Endodermal cell (in vitro differentiated cells): ENCODE data around the gene ZFYVE28. TPM values are rescaled to one million over a fixed set of nuclear protein-coding genes. Genes with fewer than 3 reads are reported as not detected.
A peak's percentile ranks its signal among the peaks of the same experiment; 100 is the strongest.

Experiments used
- DNase-seq: peaks from one replicate; pipeline ENCODE4 v3.0.0-alpha.2; 2017
- H3K27ac ChIP-seq: 2 replicates; pipeline ENCODE4 v1.5.1; 2013; ENCODE audit warnings: mild to moderate bottlenecking, low read depth, low read length, moderate library complexity
- H3K27me3 ChIP-seq: 2 replicates; pipeline ENCODE4 v1.6.1; 2013; ENCODE audit warnings: mild to moderate bottlenecking, low read length, moderate library complexity; ENCODE audit not compliant: insufficient read depth, control insufficient read depth, poor library complexity, severe bottlenecking
- H3K36me3 ChIP-seq: 2 replicates; pipeline ENCODE4 v1.7.0; 2013; ENCODE audit warnings: mild to moderate bottlenecking, low read length, moderate library complexity; ENCODE audit not compliant: control insufficient read depth, insufficient read depth
- H3K4me1 ChIP-seq: one replicate; pipeline ENCODE4 v1.7.0; 2013; ENCODE audit warnings: low read length; ENCODE audit not compliant: control insufficient read depth, insufficient read depth
- H3K4me3 ChIP-seq: 2 replicates; pipeline ENCODE4 v1.5.1; 2013; ENCODE audit warnings: mild to moderate bottlenecking, low read length, moderate library complexity
- H3K9ac ChIP-seq: 2 replicates; pipeline ENCODE4 v1.6.1; 2013; ENCODE audit warnings: mild to moderate bottlenecking, low read length, moderate library complexity; ENCODE audit not compliant: poor library complexity, severe bottlenecking; ENCODE audit errors: extremely low read depth
- H3K9me3 ChIP-seq: 2 replicates; pipeline ENCODE4 v1.6.1; 2013; ENCODE audit warnings: mild to moderate bottlenecking, low read length, moderate library complexity; ENCODE audit not compliant: control insufficient read depth
- H3K27ac Mint-ChIP-seq: 2 replicates; pipeline ENCODE4 v1.8.0; 2020; ENCODE audit warnings: mixed read lengths
- H3K27me3 Mint-ChIP-seq: 2 replicates; pipeline ENCODE4 v1.8.0; 2021; ENCODE audit warnings: mild to moderate bottlenecking, mixed read lengths; ENCODE audit not compliant: insufficient read depth
- H3K36me3 Mint-ChIP-seq: 2 replicates; pipeline ENCODE4 v1.8.0; 2020; ENCODE audit warnings: low read depth, mixed read lengths
- H3K4me1 Mint-ChIP-seq: 2 replicates; pipeline ENCODE4 v1.8.0; 2020; ENCODE audit warnings: mixed read lengths
- H3K4me3 Mint-ChIP-seq: 2 replicates; pipeline ENCODE4 v1.8.0; 2020; ENCODE audit warnings: mild to moderate bottlenecking, moderate library complexity, mixed read lengths
- H3K9me3 Mint-ChIP-seq: 2 replicates; pipeline ENCODE4 v1.8.0; 2020; ENCODE audit warnings: mild to moderate bottlenecking, mixed read lengths
- WGBS, 2 experiments: methylation state at CpG; one replicate each; pipeline versions ENCODE4 v1.1.5 to v1.1.7; 2013; ENCODE audit warnings: missing lambda C conversion rate in 2 of 2, mixed read lengths in 1 of 2; ENCODE audit not compliant: insufficient coverage in 1 of 2, insufficient read length in 1 of 2; 5-methylcytosine and 5-hydroxymethylcytosine counted together
- total RNA-seq, 2 donors: library from RNA; stranded (reverse); fragmentation: NEBNext Ultra II Directional in 1 of 2; extraction: Animal tissue kit (Norgen Biotek cat#: 25700) in 1 of 2; gene quantifications; 2 replicates in 1 of 2; 3 replicates in 1 of 2; pipeline ENCODE4 v1.2.1, GENCODE V29; 2021
- TF ChIP-seq, protein P1 (sequence below): fragments of 200-600 bp; sonication (generic); conservative IDR thresholded peaks from 2 replicates; pipeline ENCODE4 v1.5.0; 2021; ENCODE audit warnings: antibody characterized with exemption, mild to moderate bottlenecking

ZFYVE28 gene
- total RNA-seq, 2 donors from 2014 or later: 0.73 to 1.6 TPM

DNA sequence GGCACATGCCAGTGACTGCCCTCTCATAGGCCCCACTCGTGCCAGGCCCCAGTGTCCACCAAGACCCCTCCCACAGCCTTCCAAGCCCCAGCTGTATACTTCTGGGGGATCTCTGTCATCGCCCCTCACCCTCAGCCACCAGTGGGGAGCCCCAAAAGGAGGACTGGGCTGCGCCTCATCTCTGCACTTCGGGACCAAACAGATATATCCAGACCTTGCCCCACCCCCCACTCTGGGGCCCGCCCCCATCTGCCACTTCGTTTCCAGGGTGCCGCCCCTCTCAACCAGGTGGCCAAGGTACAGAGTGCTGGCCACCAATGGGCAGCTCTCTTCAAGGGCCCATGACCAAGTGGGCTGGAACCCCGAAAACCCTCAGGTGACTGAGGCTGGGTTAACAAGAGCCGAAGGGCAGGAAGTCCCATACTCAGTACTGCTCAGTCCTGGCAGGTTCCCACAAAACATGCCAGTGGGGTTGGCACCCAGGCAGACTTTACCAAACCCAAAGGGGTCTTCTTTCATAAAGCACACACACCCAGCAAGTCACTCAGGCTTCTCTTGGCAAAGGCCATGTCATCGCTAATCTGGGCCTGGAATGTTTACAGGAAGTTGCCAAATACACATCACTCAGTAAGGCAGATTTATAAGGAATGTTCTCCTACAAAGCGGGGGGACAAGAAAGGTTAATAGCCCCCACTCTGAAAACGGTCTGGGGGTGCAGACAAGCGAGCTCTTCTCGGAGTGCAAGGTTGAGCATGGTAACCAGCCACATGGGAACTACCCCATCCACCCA lies 4.4 kb downstream of the ZFYVE28 start:
- H3K4me3 ChIP-seq: no peak overlapping the region
- peaks cover 46% of the 10 kb centered on the region for H3K27me3 ChIP-seq
- H3K9me3 ChIP-seq: no peaks in the 10 kb centered on the region
- 80 to 88% methylated on average over 7 to 14 of the region's 14 CpGs for WGBS, 2 experiments
- peak overlapping the region; percentile 52 for H3K27ac Mint-ChIP-seq
- H3K4me1 ChIP-seq: no peaks in the 10 kb centered on the region
- no peak overlapping the region for H3K9ac ChIP-seq
- peaks cover 55% of the 10 kb centered on the region for H3K27me3 Mint-ChIP-seq
- peaks cover 27% of the 10 kb centered on the region for H3K4me1 Mint-ChIP-seq
- H3K9me3 Mint-ChIP-seq: no peaks in the 10 kb centered on the region
- no peaks in the 10 kb centered on the region for H3K36me3 Mint-ChIP-seq
- TF ChIP-seq, protein P1, sequence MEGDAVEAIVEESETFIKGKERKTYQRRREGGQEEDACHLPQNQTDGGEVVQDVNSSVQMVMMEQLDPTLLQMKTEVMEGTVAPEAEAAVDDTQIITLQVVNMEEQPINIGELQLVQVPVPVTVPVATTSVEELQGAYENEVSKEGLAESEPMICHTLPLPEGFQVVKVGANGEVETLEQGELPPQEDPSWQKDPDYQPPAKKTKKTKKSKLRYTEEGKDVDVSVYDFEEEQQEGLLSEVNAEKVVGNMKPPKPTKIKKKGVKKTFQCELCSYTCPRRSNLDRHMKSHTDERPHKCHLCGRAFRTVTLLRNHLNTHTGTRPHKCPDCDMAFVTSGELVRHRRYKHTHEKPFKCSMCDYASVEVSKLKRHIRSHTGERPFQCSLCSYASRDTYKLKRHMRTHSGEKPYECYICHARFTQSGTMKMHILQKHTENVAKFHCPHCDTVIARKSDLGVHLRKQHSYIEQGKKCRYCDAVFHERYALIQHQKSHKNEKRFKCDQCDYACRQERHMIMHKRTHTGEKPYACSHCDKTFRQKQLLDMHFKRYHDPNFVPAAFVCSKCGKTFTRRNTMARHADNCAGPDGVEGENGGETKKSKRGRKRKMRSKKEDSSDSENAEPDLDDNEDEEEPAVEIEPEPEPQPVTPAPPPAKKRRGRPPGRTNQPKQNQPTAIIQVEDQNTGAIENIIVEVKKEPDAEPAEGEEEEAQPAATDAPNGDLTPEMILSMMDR: no peak
- no peak overlapping the region for H3K27ac ChIP-seq
- peak overlapping the region; percentile 33 for H3K4me3 Mint-ChIP-seq
- peak; percentile 76 for DNase-seq
- H3K36me3 ChIP-seq: no peaks in the 10 kb centered on the region

DNA sequence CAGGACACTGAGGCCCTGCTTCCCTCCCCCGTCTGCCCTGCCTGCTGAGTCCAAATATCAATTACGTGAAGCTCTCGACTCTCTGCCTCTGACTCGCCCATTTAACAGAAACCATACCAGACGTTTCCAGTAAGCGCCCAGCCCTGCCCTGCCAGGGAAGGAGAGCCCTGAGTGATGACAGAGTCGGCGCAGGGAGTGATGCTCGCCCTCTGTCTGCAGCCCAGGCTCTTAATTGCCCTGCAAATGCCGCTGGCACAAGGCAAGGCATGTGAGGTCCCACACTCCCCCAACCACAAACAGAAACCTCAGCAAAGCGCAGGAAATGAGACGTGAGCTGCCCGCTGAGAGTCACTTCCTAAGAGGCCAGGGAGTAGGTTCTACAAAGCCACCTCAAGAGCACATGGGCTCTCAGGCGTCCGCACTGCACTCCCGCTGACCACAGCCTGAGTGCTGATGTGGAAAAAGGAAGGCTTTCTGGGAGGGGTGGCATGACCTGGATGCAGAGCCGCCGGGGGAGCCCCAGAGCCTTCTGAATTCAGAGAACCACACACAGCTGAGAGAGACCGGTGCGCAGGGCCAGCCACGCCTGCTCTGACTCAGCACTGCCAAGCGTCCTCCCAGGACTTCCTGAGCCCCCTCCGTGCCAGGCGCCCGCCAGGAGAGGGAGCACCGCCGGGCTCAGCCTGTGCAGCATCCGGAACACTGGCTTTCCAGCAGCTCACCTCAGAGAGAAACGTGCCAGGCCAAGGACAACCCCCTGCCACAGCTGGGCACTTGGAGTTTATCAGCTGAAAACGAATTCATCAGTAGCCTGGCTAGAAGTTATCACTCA lies 5.3 kb downstream of the ZFYVE28 start:
- no peak overlapping the region for H3K9ac ChIP-seq
- no peaks in the 10 kb centered on the region for H3K9me3 Mint-ChIP-seq
- no peaks in the 10 kb centered on the region for H3K36me3 ChIP-seq
- WGBS, 2 experiments: 10 to 22% methylated on average over 17 to 30 of the region's 30 CpGs
- H3K27me3 Mint-ChIP-seq: peaks cover 54% of the 10 kb centered on the region
- H3K4me3 ChIP-seq: no peak overlapping the region
- H3K9me3 ChIP-seq: no peaks in the 10 kb centered on the region
- H3K27ac Mint-ChIP-seq: peak overlapping the region; percentile 61
- H3K36me3 Mint-ChIP-seq: no peaks in the 10 kb centered on the region
- peak overlapping the region; percentile 33 for H3K4me3 Mint-ChIP-seq
- H3K4me1 Mint-ChIP-seq: peaks cover 27% of the 10 kb centered on the region
- peaks cover 43% of the 10 kb centered on the region for H3K27me3 ChIP-seq
- TF ChIP-seq, protein P1: peak; percentile 70
- H3K4me1 ChIP-seq: no peaks in the 10 kb centered on the region
- DNase-seq: peak; percentile 97
- H3K27ac ChIP-seq: no peak overlapping the region

DNA sequence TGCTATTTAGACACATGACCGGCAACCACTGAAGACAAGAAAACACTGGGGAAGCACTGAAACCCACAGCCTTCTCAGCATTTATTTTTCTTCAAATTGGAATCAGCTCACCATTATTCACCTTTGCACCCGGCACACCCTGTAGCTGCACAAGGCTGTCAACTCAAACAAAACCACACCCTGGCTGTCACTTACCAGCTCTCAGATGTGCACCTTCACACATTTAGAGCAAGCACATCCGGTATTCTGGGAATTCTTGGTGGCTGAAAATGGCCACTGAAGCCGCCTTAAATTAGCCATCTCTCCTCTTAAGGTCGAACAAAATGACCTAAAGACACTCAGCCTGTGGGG lies 5.9 kb downstream of the ZFYVE28 start:
- H3K36me3 ChIP-seq: no peaks in the 10 kb centered on the region
- H3K9ac ChIP-seq: no peak overlapping the region
- no peaks in the 10 kb centered on the region for H3K36me3 Mint-ChIP-seq
- peaks cover 50% of the 10 kb centered on the region for H3K27me3 Mint-ChIP-seq
- peak overlapping the region; percentile 33 for H3K4me3 Mint-ChIP-seq
- DNase-seq: no peak
- H3K9me3 Mint-ChIP-seq: no peaks in the 10 kb centered on the region
- H3K4me1 ChIP-seq: no peaks in the 10 kb centered on the region
- H3K9me3 ChIP-seq: no peaks in the 10 kb centered on the region
- 60 to 64% methylated on average over 5 of the region's 5 CpGs for WGBS, 2 experiments
- H3K27me3 ChIP-seq: peaks cover 37% of the 10 kb centered on the region
- H3K27ac Mint-ChIP-seq: peak overlapping the region; percentile 61
- TF ChIP-seq, protein P1: no peak
- peaks cover 27% of the 10 kb centered on the region for H3K4me1 Mint-ChIP-seq
- no peak overlapping the region for H3K27ac ChIP-seq
- H3K4me3 ChIP-seq: no peak overlapping the region
